WTC11 (cell line): Measurements from ENCODE around the gene SH3BP5L. TPM values are rescaled to one million over a fixed set of nuclear protein-coding genes. Genes with fewer than 3 reads are reported as not detected.

Experiments used
- ATAC-seq: fragments of 200-7000 bp; cut with Tn5 transposase; 2 replicates; pipeline ENCODE4 v1.10.0; 2021; ENCODE audit warnings: mild to moderate bottlenecking, moderate library complexity
- CTCF ChIA-PET: fragments of 300-600 bp; sonication (Branson Sonifier 250); formaldehyde crosslinking; loops from one replicate; lab custom pipeline; 2021; ENCODE audit warnings: antibody characterized with exemption; lab: Charles Lee
- POLR2A ChIA-PET: fragments of 350-600 bp; sonication (Branson Sonifier 250); formaldehyde crosslinking; loops from one replicate; lab custom pipeline; 2021; ENCODE audit warnings: antibody characterized with exemption; lab: Charles Lee
- DNase-seq: peaks from one replicate; pipeline ENCODE4 v3.0.0; 2021; ENCODE audit warnings: low spot score
- H3K27ac Mint-ChIP-seq: 2 replicates; pipeline ENCODE4 v1.8.0; 2021; ENCODE audit warnings: mixed read lengths
- H3K27me3 Mint-ChIP-seq: 2 replicates; pipeline ENCODE4 v1.8.0; 2021; ENCODE audit warnings: low read depth, mild to moderate bottlenecking, moderate library complexity, mixed read lengths
- H3K36me3 Mint-ChIP-seq: 2 replicates; pipeline ENCODE4 v1.8.0; 2021; ENCODE audit warnings: mixed read lengths
- H3K4me1 Mint-ChIP-seq: 2 replicates; pipeline ENCODE4 v1.8.0; 2022; ENCODE audit warnings: mixed read lengths
- H3K4me3 Mint-ChIP-seq: 2 replicates; pipeline ENCODE4 v1.8.0; 2021; ENCODE audit warnings: mild to moderate bottlenecking, moderate library complexity, mixed read lengths
- H3K9me3 Mint-ChIP-seq: 2 replicates; pipeline ENCODE4 v1.8.0; 2021; ENCODE audit warnings: mixed read lengths
- FOXP4 ChIP-seq: sonication (generic); formaldehyde crosslinking; IDR thresholded peaks from 2 replicates; pipeline ENCODE4 v1.8.0; 2022; ENCODE audit warnings: mild to moderate bottlenecking, missing genetic modification reagents
- GABPB1 ChIP-seq: sonication (generic); formaldehyde crosslinking; IDR thresholded peaks from 2 replicates; pipeline ENCODE4 v1.8.1; 2023; ENCODE audit warnings: mild to moderate bottlenecking, missing genetic modification reagents
- IRF1 ChIP-seq: sonication (generic); formaldehyde crosslinking; IDR thresholded peaks from 2 replicates; pipeline ENCODE4 v1.8.0; 2023; ENCODE audit warnings: missing genetic modification reagents
- MLX ChIP-seq: sonication (generic); formaldehyde crosslinking; IDR thresholded peaks from 2 replicates; pipeline ENCODE4 v1.8.1; 2023; ENCODE audit warnings: mild to moderate bottlenecking, missing genetic modification reagents, moderate library complexity
- MXD4 ChIP-seq: fragments of 250-450 bp; sonication (Bioruptor Pico); IDR thresholded peaks from 2 replicates; pipeline ENCODE4 v1.8.0; 2021; ENCODE audit warnings: mild to moderate bottlenecking, moderate library complexity, borderline replicate concordance
- MYBL2 ChIP-seq: sonication (generic); formaldehyde crosslinking; IDR thresholded peaks from 2 replicates; pipeline ENCODE4 v1.8.1; 2023; ENCODE audit warnings: mild to moderate bottlenecking, moderate library complexity, missing genetic modification reagents
- NR3C1 ChIP-seq: sonication (generic); formaldehyde crosslinking; conservative IDR thresholded peaks from 2 replicates; pipeline ENCODE4 v1.8.1; 2023; ENCODE audit warnings: low read depth, mild to moderate bottlenecking, missing genetic modification reagents
- PREB ChIP-seq: sonication (generic); formaldehyde crosslinking; IDR thresholded peaks from 2 replicates; pipeline ENCODE4 v1.8.1; 2022; ENCODE audit warnings: mild to moderate bottlenecking, missing genetic modification reagents, moderate library complexity, borderline replicate concordance
- PRRX2 ChIP-seq: fragments of 250-450 bp; sonication (Bioruptor Pico); IDR thresholded peaks from 2 replicates; pipeline ENCODE4 v1.8.0; 2021; ENCODE audit warnings: mild to moderate bottlenecking
- TEAD1 ChIP-seq: sonication (generic); formaldehyde crosslinking; IDR thresholded peaks from 2 replicates; pipeline ENCODE4 v1.8.0; 2022; ENCODE audit warnings: mild to moderate bottlenecking, missing genetic modification reagents
- TP53 ChIP-seq: sonication (generic); formaldehyde crosslinking; IDR thresholded peaks from 2 replicates; pipeline ENCODE4 v1.8.1; 2023; ENCODE audit warnings: mild to moderate bottlenecking, missing genetic modification reagents
- ZMAT4 ChIP-seq: fragments of 250-450 bp; sonication (Bioruptor Pico); IDR thresholded peaks from 2 replicates; pipeline ENCODE4 v1.9.0; 2021; ENCODE audit warnings: mild to moderate bottlenecking
- ZNF281 ChIP-seq: sonication (generic); formaldehyde crosslinking; IDR thresholded peaks from 2 replicates; pipeline ENCODE4 v1.8.0; 2023; ENCODE audit warnings: mild to moderate bottlenecking, missing genetic modification reagents
- ZNF317 ChIP-seq: sonication (generic); formaldehyde crosslinking; IDR thresholded peaks from 2 replicates; pipeline ENCODE4 v1.8.1; 2023; ENCODE audit warnings: low read depth, mild to moderate bottlenecking, moderate library complexity, missing genetic modification reagents, borderline replicate concordance
- ZNF396 ChIP-seq: fragments of 250-450 bp; sonication (Bioruptor Pico); IDR thresholded peaks from 2 replicates; pipeline ENCODE4 v1.8.0; 2021; ENCODE audit warnings: mild to moderate bottlenecking, moderate library complexity, borderline replicate concordance
- ZNF532 ChIP-seq: fragments of 250-450 bp; sonication (Bioruptor Pico); IDR thresholded peaks from 2 replicates; pipeline ENCODE4 v1.9.0; 2021; ENCODE audit warnings: mild to moderate bottlenecking, borderline replicate concordance
- ZSCAN18 ChIP-seq: fragments of 250-450 bp; sonication (Bioruptor Pico); IDR thresholded peaks from 2 replicates; pipeline ENCODE4 v2.1.2; 2022; ENCODE audit warnings: mild to moderate bottlenecking, moderate library complexity
- total RNA-seq: library from RNA; stranded (reverse); gene quantifications from 3 replicates; pipeline ENCODE4 v1.2.3, GENCODE V29; 2021

SH3BP5L gene
- total RNA-seq, 1 experiment from 2014 or later, result 32.9 TPM

GRCh38 chr1:248800459-248800858 is 25.3 kb downstream of the SH3BP5L start:
- H3K9me3 Mint-ChIP-seq, result peaks cover 80% of the 10 kb centered on the region

More at GRCh38 chr1:248800459-248800858, 25.3 kb downstream of the SH3BP5L start:
- no peak for ATAC-seq
- Mint-ChIP-seq H3K4me3 (no peak overlapping the region), H3K27ac (no peak overlapping the region), H3K4me1 (no peaks in the 10 kb centered on the region)
- CTCF ChIA-PET, result no interaction called here
- TF ChIP-seq FOXP4 (CRISPR knock-in tag), result no peak
- TF ChIP-seq ZNF396 (CRISPR knock-in tag), result no peak
- no peak for TF ChIP-seq ZMAT4
- TF ChIP-seq TEAD1 (CRISPR knock-in tag), result no peak
- no peak for TF ChIP-seq MLX (CRISPR knock-in tag)
- TF ChIP-seq PRRX2, result no peak
- no peak for TF ChIP-seq NR3C1 (CRISPR knock-in tag)
- TF ChIP-seq ZNF281 (CRISPR knock-in tag), result no peak
- no peak for TF ChIP-seq MXD4 (CRISPR knock-in tag)
- no peak for TF ChIP-seq IRF1 (CRISPR knock-in tag)
- no peak for TF ChIP-seq ZNF317 (CRISPR knock-in tag)
- TF ChIP-seq TP53 (CRISPR knock-in tag), result no peak
- TF ChIP-seq MYBL2, result no peak
- no peak for TF ChIP-seq ZNF532 (CRISPR knock-in tag)
- no peak for TF ChIP-seq GABPB1
- TF ChIP-seq ZSCAN18 (CRISPR knock-in tag), result no peak
- no peak for TF ChIP-seq PREB (CRISPR knock-in tag)
- TF ChIP-seq, all 79 proteins: peak for 0
- H3K36me3 Mint-ChIP-seq, result peaks cover 40% of the 10 kb centered on the region
- H3K27me3 Mint-ChIP-seq, result peaks cover 20% of the 10 kb centered on the region
- POLR2A ChIA-PET, result no interaction called here
- no peak for DNase-seq
